Measurements from ENCODE around the gene UBE2I.

The UBE2I gene

GRCh38 chr16:1317479-1318267 lies 8.2 kb downstream of the UBE2I start:
- H3K4me1 ChIP-seq (ENCODE audit: control insufficient read depth, insufficient read depth, low read length): no peaks in the 10 kb centered on the region
- CTCF ChIA-PET: interaction anchor here (0.6 to 0.9 kb wide), 2 partner anchors 31 to 37 kb away, joined by 3 to 5 read pairs; no protein-coding TSS in a partner anchor
- H3K4me3 ChIP-seq (ENCODE audit: low read depth, low read length): no peak overlapping the region
- H3K27ac ChIP-seq (ENCODE audit: extremely low read depth, low read depth, low read length): no peak overlapping the region
- no peaks in the 10 kb centered on the region for H3K9me3 ChIP-seq (ENCODE audit: control insufficient read depth, insufficient read depth, low read depth, low read length)
- POLR2A ChIA-PET: interaction anchor here (1.3 kb wide), 1 partner anchor 20 kb away, joined by 3 read pairs; no protein-coding TSS in a partner anchor
- peaks cover 25 to 92% of the 10 kb centered on the region in 2 experiments; a peak in 2 of 3 replicates for H3K36me3 ChIP-seq (ENCODE audit: control insufficient read depth in 2 of 2, insufficient read depth in 1 of 2, low read length in 2 of 2)
- no peak for TF ChIP-seq ZFP37 (tag by site-specific recombination; IDR thresholded peaks at IDR 0.05)
- TF ChIP-seq ZNF335 (tag by site-specific recombination; conservative IDR thresholded peaks at IDR 0.05): no peak
- TF ChIP-seq PATZ1 (tag by site-specific recombination; IDR thresholded peaks at IDR 0.05): no peak
- no peak for TF ChIP-seq ZBTB11 (tag by site-specific recombination; conservative IDR thresholded peaks at IDR 0.05; ENCODE audit: low read depth)
- no peak for TF ChIP-seq CTCF (tag by site-specific recombination; IDR thresholded peaks at IDR 0.05)
- TF ChIP-seq ZNF580 (tag by site-specific recombination; IDR thresholded peaks at IDR 0.05): no peak
- no peak for TF ChIP-seq TSHZ1 (tag by site-specific recombination; IDR thresholded peaks at IDR 0.05; ENCODE audit: borderline replicate concordance)
- no peak for TF ChIP-seq ZNF19 (tag by site-specific recombination; IDR thresholded peaks at IDR 0.05; ENCODE audit: low read depth)
- no peak for TF ChIP-seq ZFHX2 (tag by site-specific recombination; conservative IDR thresholded peaks at IDR 0.05)
- TF ChIP-seq ZNF274 (IDR thresholded peaks at IDR 0.05; ENCODE audit: low read length): no peak
- TF ChIP-seq ZNF274 (tag by site-specific recombination; IDR thresholded peaks at IDR 0.05; ENCODE audit: borderline replicate concordance): no peak
- TF ChIP-seq ZFP41 (tag by site-specific recombination; IDR thresholded peaks at IDR 0.05; ENCODE audit: borderline replicate concordance): no peak
- no peak for TF ChIP-seq KLF9 (tag by site-specific recombination; IDR thresholded peaks at IDR 0.05; ENCODE audit: low read depth)
- TF ChIP-seq ZNF624 (tag by site-specific recombination; IDR thresholded peaks at IDR 0.05): no peak
- no peak for TF ChIP-seq ZNF791 (tag by site-specific recombination; IDR thresholded peaks at IDR 0.05)
- TF ChIP-seq MYNN (tag by site-specific recombination; IDR thresholded peaks at IDR 0.05; ENCODE audit: borderline replicate concordance): no peak
- no peak for TF ChIP-seq ZNF184 (tag by site-specific recombination; IDR thresholded peaks at IDR 0.05)

Measured in HEK293 (cell line).